HepG2 (cell line): ENCODE data around the gene FAM171A2. TPM values are rescaled to one million over a fixed set of nuclear protein-coding genes. Genes with fewer than 3 reads are reported as not detected.

Source experiments
- BATF2 ChIP-seq: sonication (generic); formaldehyde crosslinking; IDR thresholded peaks from 2 replicates; pipeline ENCODE4 v1.8.0; 2022; ENCODE audit warnings: mild to moderate bottlenecking, missing genetic modification reagents, moderate library complexity
- CEBPB ChIP-seq: IDR thresholded peaks from 2 replicates; pipeline ENCODE4 v1.6.1; 2011; ENCODE audit warnings: low read depth, low read length, improper control_type of control experiment, borderline replicate concordance
- CEBPZ ChIP-seq: IDR thresholded peaks from 2 replicates; pipeline ENCODE4 v1.6.1; 2012; ENCODE audit warnings: low read length, improper control_type of control experiment
- DR1 ChIP-seq: sonication (generic); formaldehyde crosslinking; IDR thresholded peaks from 2 replicates; pipeline ENCODE4 v1.8.0; 2021; ENCODE audit warnings: mild to moderate bottlenecking, missing genetic modification reagents, inconsistent platforms
- EHMT2 ChIP-seq: fragments of 200-600 bp; sonication (generic); IDR thresholded peaks from 2 replicates; pipeline ENCODE4 v1.7.0; 2017; ENCODE audit warnings: antibody characterized with exemption, low read depth, low read length, borderline replicate concordance
- KAT8 ChIP-seq: IDR thresholded peaks from 2 replicates; pipeline ENCODE4 v1.6.1; 2016; ENCODE audit warnings: missing genetic modification reagents, missing compliant biosample characterization
- LRRFIP1 ChIP-seq: sonication (generic); formaldehyde crosslinking; conservative IDR thresholded peaks from 2 replicates; pipeline ENCODE4 v1.4.0; 2020; ENCODE audit warnings: missing genetic modification reagents
- MEF2D ChIP-seq: sonication (generic); formaldehyde crosslinking; IDR thresholded peaks from 2 replicates; pipeline ENCODE4 v1.5.1; 2020; ENCODE audit warnings: mild to moderate bottlenecking, missing genetic modification reagents
- MIXL1 ChIP-seq: IDR thresholded peaks from 2 replicates; pipeline ENCODE4 v1.6.1; 2016
- RBM22 ChIP-seq: fragments of 200-400 bp; formaldehyde crosslinking; optimal IDR thresholded peaks from 2 replicates; pipeline ENCODE3; 2017; ENCODE audit warnings: mild to moderate bottlenecking, low read length, moderate library complexity
- RXRA ChIP-seq: sonication (generic); formaldehyde crosslinking; IDR thresholded peaks from 2 replicates; pipeline ENCODE4 v1.5.1; 2020; ENCODE audit warnings: missing genetic modification reagents
- SNRNP70 ChIP-seq: fragments of 200-400 bp; formaldehyde crosslinking; IDR thresholded peaks from 2 replicates; pipeline ENCODE4 v1.6.1; 2017; ENCODE audit warnings: mild to moderate bottlenecking, low read depth, low read length, moderate library complexity
- TEF ChIP-seq: sonication (generic); formaldehyde crosslinking; IDR thresholded peaks from 2 replicates; pipeline ENCODE4 v1.5.0; 2020; ENCODE audit warnings: missing genetic modification reagents
- TIGD3 ChIP-seq: sonication (generic); formaldehyde crosslinking; IDR thresholded peaks from 2 replicates; pipeline ENCODE4 v1.5.1; 2020; ENCODE audit warnings: mild to moderate bottlenecking, missing genetic modification reagents, borderline replicate concordance
- ZNF101 ChIP-seq: sonication (generic); formaldehyde crosslinking; IDR thresholded peaks from 2 replicates; pipeline ENCODE4 v1.4.0; 2020; ENCODE audit warnings: mild to moderate bottlenecking, low read depth, missing genetic modification reagents, borderline replicate concordance
- ZNF230 ChIP-seq: sonication (generic); formaldehyde crosslinking; IDR thresholded peaks from 2 replicates; pipeline ENCODE4 v1.4.0; 2020; ENCODE audit warnings: mild to moderate bottlenecking, missing genetic modification reagents
- ZNF333 ChIP-seq: sonication (generic); formaldehyde crosslinking; IDR thresholded peaks from 2 replicates; pipeline ENCODE4 v1.4.0; 2020; ENCODE audit warnings: mild to moderate bottlenecking, missing genetic modification reagents, borderline replicate concordance
- ZNF543 ChIP-seq: sonication (generic); formaldehyde crosslinking; IDR thresholded peaks from 2 replicates; pipeline ENCODE4 v1.4.0; 2020; ENCODE audit warnings: mild to moderate bottlenecking, missing genetic modification reagents
- ZNF740 ChIP-seq: sonication (generic); formaldehyde crosslinking; IDR thresholded peaks from 2 replicates; pipeline ENCODE4 v1.4.0; 2020; ENCODE audit warnings: missing genetic modification reagents
- ZNF768 ChIP-seq: sonication (generic); formaldehyde crosslinking; IDR thresholded peaks from 2 replicates; pipeline ENCODE4 v1.4.0; 2020; ENCODE audit warnings: missing genetic modification reagents
- polyA plus RNA-seq, 8 experiments: library from polyadenylated mRNA; depleted of rRNA in 3 of 8; stranded (reverse) in 7 of 8; unstranded in 1 of 8; fragments of >200 nt; fragmentation: Illumina TruSeq in 4 of 8; extraction: Trizol in 4 of 8; gene quantifications; 2 replicates each; pipeline versions ENCODE4 v1.2.1 to v1.2.3, GENCODE V29; 2011 to 2016; ENCODE audit warnings: low read depth in 4 of 8, missing spikeins in 1 of 8, mixed read lengths in 1 of 8; ENCODE audit not compliant: insufficient read depth in 1 of 8
- total RNA-seq, 5 experiments: library from RNA; depleted of rRNA; stranded (reverse); fragments of >200 nt; fragmentation: Illumina TruSeq; extraction: Trizol; gene quantifications; 2 replicates each; pipeline ENCODE4 v1.2.3, GENCODE V29; 2016; ENCODE audit warnings: low read depth in 1 of 5

The FAM171A2 gene
- total and polyA plus RNA-seq, 2 of the 13 experiments (the other 11 are each of a cell fraction or from before 2014, with no cell fraction given), result 1.8 to 3.6 TPM

GRCh38 chr17:44374306-44375195 lies 10.9 kb upstream of the FAM171A2 start (continued):
- TF ChIP-seq DR1 (CRISPR knock-in tag), result no peak
- TF ChIP-seq ZNF101, result no peak
- peak; percentile 43; the same call in 1 of the 2 replicates for TF ChIP-seq ZNF768 (CRISPR knock-in tag)
- no peak for TF ChIP-seq BATF2
- TF ChIP-seq CEBPB, result no peak
- no peak for TF ChIP-seq ZNF230
- no peak for TF ChIP-seq ZNF740
- TF ChIP-seq ZNF543, result 0 out of 2 replicates have a peak, but pooled peaks have one; percentile 39
- 0 out of 2 replicates have a peak, but pooled peaks have one; percentile 31 for TF ChIP-seq RXRA (CRISPR knock-in tag)
- TF ChIP-seq KAT8 (CRISPR knock-in tag), result no peak; the same call in 1 of the 2 replicates
- no peak for TF ChIP-seq TIGD3
- no peak for TF ChIP-seq EHMT2
- no peak for TF ChIP-seq LRRFIP1 (CRISPR knock-in tag)
- no peak; the same call in 1 of the 2 replicates for TF ChIP-seq ZNF333
- no peak for TF ChIP-seq MIXL1
- no peak for TF ChIP-seq TEF (CRISPR knock-in tag)
- TF ChIP-seq MEF2D (CRISPR knock-in tag), result peak; percentile 19; the same call in 1 of the 2 replicates
- TF ChIP-seq RBM22, result no peak
- no peak for TF ChIP-seq CEBPZ
- TF ChIP-seq SNRNP70, result no peak
